Measurements from ENCODE around the gene RCSD1.
"Not testable (repeated sequence)": the region's sequence is repeated elsewhere in the genome, so short reads cannot be mapped to it uniquely, and the experiment has no call there.

RCSD1 gene

GRCh38 chr1:167742392-167743057 is 112.5 kb downstream of the RCSD1 start:
- H3K9me3 ChIP-seq (ENCODE audit: control insufficient read depth, low read length), result not testable (repeated sequence)

GRCh38 chr1:167744901-167745300 is 114.9 kb downstream of the RCSD1 start:
- H3K27me3 ChIP-seq (replicated peaks; ENCODE audit: control insufficient read depth, insufficient read depth, low read length), result no peaks in the 10 kb centered on the region
- no peak overlapping the region for H3K4me3 ChIP-seq (ENCODE audit: low read length)
- H3K9ac ChIP-seq (ENCODE audit: low read length), result no peak overlapping the region
- no peaks in the 10 kb centered on the region for H3K9me3 ChIP-seq (ENCODE audit: control insufficient read depth, low read length)
- H3K4me1 ChIP-seq (ENCODE audit: control insufficient read depth, insufficient read depth, low read length), result peaks cover 23% of the 10 kb centered on the region
- DNase-seq (ENCODE audit: low read depth), result no peak
- H3K36me3 ChIP-seq (ENCODE audit: control insufficient read depth, insufficient read depth, low read length, severe bottlenecking), result no peaks in the 10 kb centered on the region

More at GRCh38 chr1:167742392-167743057, 112.5 kb downstream of the RCSD1 start:
- not testable (repeated sequence) for H3K4me1 ChIP-seq (ENCODE audit: control insufficient read depth, insufficient read depth, low read length); H3K27me3 ChIP-seq (replicated peaks; ENCODE audit: control insufficient read depth, insufficient read depth, low read length); H3K4me3 ChIP-seq (ENCODE audit: low read length); H3K9ac ChIP-seq (ENCODE audit: low read length); H3K36me3 ChIP-seq (ENCODE audit: control insufficient read depth, insufficient read depth, low read length, severe bottlenecking); DNase-seq (ENCODE audit: low read depth)

GRCh38 chr1:167746013-167746672 is 116.1 kb downstream of the RCSD1 start:
- Histone ChIP-seq H3K4me3 (ENCODE audit: low read length) (no peak overlapping the region), H3K9ac (ENCODE audit: low read length) (no peak overlapping the region), H3K4me1 (ENCODE audit: control insufficient read depth, insufficient read depth, low read length) (peaks cover 24% of the 10 kb centered on the region), H3K9me3 (ENCODE audit: control insufficient read depth, low read length) (no peaks in the 10 kb centered on the region), H3K36me3 (ENCODE audit: control insufficient read depth, insufficient read depth, low read length, severe bottlenecking) (no peaks in the 10 kb centered on the region), H3K27me3 (replicated peaks; ENCODE audit: control insufficient read depth, insufficient read depth, low read length) (no peaks in the 10 kb centered on the region)
- DNase-seq (ENCODE audit: low read depth), result no peak

GRCh38 chr1:167746988-167747655 is 117.1 kb downstream of the RCSD1 start:
- H3K27me3 ChIP-seq (replicated peaks; ENCODE audit: control insufficient read depth, insufficient read depth, low read length), result no peaks in the 10 kb centered on the region

GRCh38 chr1:167747988-167748387 is 118.0 kb downstream of the RCSD1 start:
- DNase-seq (ENCODE audit: low read depth), result no peak
- Histone ChIP-seq H3K9me3 (ENCODE audit: control insufficient read depth, low read length) (no peaks in the 10 kb centered on the region), H3K36me3 (ENCODE audit: control insufficient read depth, insufficient read depth, low read length, severe bottlenecking) (no peaks in the 10 kb centered on the region), H3K4me3 (ENCODE audit: low read length) (no peak overlapping the region), H3K27me3 (replicated peaks; ENCODE audit: control insufficient read depth, insufficient read depth, low read length) (no peaks in the 10 kb centered on the region), H3K9ac (ENCODE audit: low read length) (no peak overlapping the region), H3K4me1 (ENCODE audit: control insufficient read depth, insufficient read depth, low read length) (peaks cover 37% of the 10 kb centered on the region)

More at GRCh38 chr1:167746988-167747655, 117.1 kb downstream of the RCSD1 start:
- no peaks in the 10 kb centered on the region for H3K9me3 ChIP-seq (ENCODE audit: control insufficient read depth, low read length)
- no peak for DNase-seq (ENCODE audit: low read depth)
- H3K4me1 ChIP-seq (ENCODE audit: control insufficient read depth, insufficient read depth, low read length), result peaks cover 28% of the 10 kb centered on the region
- no peaks in the 10 kb centered on the region for H3K36me3 ChIP-seq (ENCODE audit: control insufficient read depth, insufficient read depth, low read length, severe bottlenecking)
- no peak overlapping the region for H3K9ac ChIP-seq (ENCODE audit: low read length)
- H3K4me3 ChIP-seq (ENCODE audit: low read length), result no peak overlapping the region

- H3K27me3 ChIP-seq (replicated peaks; ENCODE audit: control insufficient read depth, insufficient read depth, low read length), result no peaks in the 10 kb centered on the region
- no peak overlapping the region for H3K9ac ChIP-seq (ENCODE audit: low read length)
- H3K4me1 ChIP-seq (ENCODE audit: control insufficient read depth, insufficient read depth, low read length), result peaks cover 41% of the 10 kb centered on the region
- no peaks in the 10 kb centered on the region for H3K36me3 ChIP-seq (ENCODE audit: control insufficient read depth, insufficient read depth, low read length, severe bottlenecking)
- DNase-seq (ENCODE audit: low read depth), result peak; percentile 39
- H3K9me3 ChIP-seq (ENCODE audit: control insufficient read depth, low read length), result no peaks in the 10 kb centered on the region
- no peak overlapping the region for H3K4me3 ChIP-seq (ENCODE audit: low read length)
Observed at GRCh38 chr1:167748906-167749305, 118.9 kb downstream of the RCSD1 start.

GRCh38 chr1:167749741-167750140 is 119.7 kb downstream of the RCSD1 start:
- Histone ChIP-seq H3K36me3 (ENCODE audit: control insufficient read depth, insufficient read depth, low read length, severe bottlenecking) (no peaks in the 10 kb centered on the region), H3K9me3 (ENCODE audit: control insufficient read depth, low read length) (no peaks in the 10 kb centered on the region), H3K9ac (ENCODE audit: low read length) (no peak overlapping the region), H3K4me3 (ENCODE audit: low read length) (no peak overlapping the region), H3K27me3 (replicated peaks; ENCODE audit: control insufficient read depth, insufficient read depth, low read length) (no peaks in the 10 kb centered on the region), H3K4me1 (ENCODE audit: control insufficient read depth, insufficient read depth, low read length) (peaks cover 41% of the 10 kb centered on the region)
- peak; percentile 13 for DNase-seq (ENCODE audit: low read depth)

GRCh38 chr1:167750641-167751040 is 120.6 kb downstream of the RCSD1 start:
- H3K9ac ChIP-seq (ENCODE audit: low read length), result no peak overlapping the region
- H3K9me3 ChIP-seq (ENCODE audit: control insufficient read depth, low read length), result no peaks in the 10 kb centered on the region
- no peaks in the 10 kb centered on the region for H3K27me3 ChIP-seq (replicated peaks; ENCODE audit: control insufficient read depth, insufficient read depth, low read length)
- no peaks in the 10 kb centered on the region for H3K36me3 ChIP-seq (ENCODE audit: control insufficient read depth, insufficient read depth, low read length, severe bottlenecking)
- H3K4me1 ChIP-seq (ENCODE audit: control insufficient read depth, insufficient read depth, low read length), result peaks cover 44% of the 10 kb centered on the region
- no peak overlapping the region for H3K4me3 ChIP-seq (ENCODE audit: low read length)
- DNase-seq (ENCODE audit: low read depth), result no peak

- H3K4me3 ChIP-seq (ENCODE audit: low read length), result peak overlapping the region; percentile 50
- H3K27me3 ChIP-seq (replicated peaks; ENCODE audit: control insufficient read depth, insufficient read depth, low read length), result no peaks in the 10 kb centered on the region
- H3K9me3 ChIP-seq (ENCODE audit: control insufficient read depth, low read length), result no peaks in the 10 kb centered on the region
- DNase-seq (ENCODE audit: low read depth), result no peak
- H3K36me3 ChIP-seq (ENCODE audit: control insufficient read depth, insufficient read depth, low read length, severe bottlenecking), result no peaks in the 10 kb centered on the region
- H3K4me1 ChIP-seq (ENCODE audit: control insufficient read depth, insufficient read depth, low read length), result peaks cover 53% of the 10 kb centered on the region
- no peak overlapping the region for H3K9ac ChIP-seq (ENCODE audit: low read length)
Observed at GRCh38 chr1:167751676-167752075, 121.6 kb downstream of the RCSD1 start.

- H3K4me1 ChIP-seq (ENCODE audit: control insufficient read depth, insufficient read depth, low read length), result peaks cover 59% of the 10 kb centered on the region
- H3K27me3 ChIP-seq (replicated peaks; ENCODE audit: control insufficient read depth, insufficient read depth, low read length), result no peaks in the 10 kb centered on the region
Observed at GRCh38 chr1:167752219-167752985, 122.4 kb downstream of the RCSD1 start.

GRCh38 chr1:167755654-167756053 is 125.6 kb downstream of the RCSD1 start:
- no peaks in the 10 kb centered on the region for H3K36me3 ChIP-seq (ENCODE audit: control insufficient read depth, insufficient read depth, low read length, severe bottlenecking)
- no peaks in the 10 kb centered on the region for H3K27me3 ChIP-seq (replicated peaks; ENCODE audit: control insufficient read depth, insufficient read depth, low read length)
- DNase-seq (ENCODE audit: low read depth), result no peak
- H3K4me3 ChIP-seq (ENCODE audit: low read length), result no peak overlapping the region
- H3K9ac ChIP-seq (ENCODE audit: low read length), result no peak overlapping the region
- H3K4me1 ChIP-seq (ENCODE audit: control insufficient read depth, insufficient read depth, low read length), result peaks cover 47% of the 10 kb centered on the region
- H3K9me3 ChIP-seq (ENCODE audit: control insufficient read depth, low read length), result no peaks in the 10 kb centered on the region

More at GRCh38 chr1:167752219-167752985, 122.4 kb downstream of the RCSD1 start:
- Histone ChIP-seq H3K4me3 (ENCODE audit: low read length) (peak overlapping the region; percentile 50), H3K36me3 (ENCODE audit: control insufficient read depth, insufficient read depth, low read length, severe bottlenecking) (no peaks in the 10 kb centered on the region), H3K9ac (ENCODE audit: low read length) (peak overlapping the region; percentile 27), H3K9me3 (ENCODE audit: control insufficient read depth, low read length) (no peaks in the 10 kb centered on the region)
- no peak for DNase-seq (ENCODE audit: low read depth)
